GM23338 (cell line): ENCODE data around the gene BANK1. TPM values are rescaled to one million over a fixed set of nuclear protein-coding genes. Genes with fewer than 3 reads are reported as not detected.

Experiments
- ATAC-seq: fragments of 200-7000 bp; cut with Tn5 transposase; 3 replicates; pipeline ENCODE4 v1.9.1; 2020
- DNase-seq: peaks from one replicate; pipeline ENCODE4 v3.0.0-alpha.2; 2015; ENCODE audit warnings: low spot score
- H2AFZ ChIP-seq: fragments of 200-600 bp; sonication (generic); 2 replicates; pipeline ENCODE4 v1.8.0; 2016; ENCODE audit warnings: antibody characterized with exemption, mild to moderate bottlenecking, moderate library complexity
- H3F3A ChIP-seq: fragments of 200-600 bp; sonication (generic); replicated peaks from 2 replicates; pipeline ENCODE4 v1.8.0; 2017; ENCODE audit warnings: antibody characterized with exemption, mixed run types, low read depth
- H3K27ac ChIP-seq: fragments of 200-600 bp; sonication (generic); 2 replicates; pipeline ENCODE4 v1.6.1; 2016; ENCODE audit warnings: low read depth
- H3K27me3 ChIP-seq: fragments of 200-600 bp; sonication (generic); 2 replicates; pipeline ENCODE4 v1.8.0; 2016; ENCODE audit warnings: mild to moderate bottlenecking, mixed run types, moderate library complexity; ENCODE audit not compliant: insufficient read depth
- H3K36me3 ChIP-seq: fragments of 200-600 bp; sonication (generic); 2 replicates; pipeline ENCODE4 v1.8.0; 2016; ENCODE audit warnings: mild to moderate bottlenecking; ENCODE audit not compliant: insufficient read depth
- H3K4me1 ChIP-seq: fragments of 200-600 bp; sonication (generic); 2 replicates; pipeline ENCODE4 v1.8.0; 2016; ENCODE audit warnings: mild to moderate bottlenecking, moderate library complexity; ENCODE audit not compliant: insufficient read depth
- H3K4me2 ChIP-seq: fragments of 200-600 bp; sonication (generic); 2 replicates; pipeline ENCODE4 v1.7.1; 2017; ENCODE audit warnings: mixed run types
- H3K4me3 ChIP-seq: fragments of 200-600 bp; sonication (generic); 2 replicates; pipeline ENCODE4 v1.6.1; 2016; ENCODE audit warnings: mixed run types
- H3K79me2 ChIP-seq: fragments of 200-600 bp; sonication (generic); replicated peaks from 2 replicates; pipeline ENCODE4 v1.8.0; 2017; ENCODE audit warnings: mild to moderate bottlenecking; ENCODE audit not compliant: insufficient read depth
- H3K9me2 ChIP-seq: fragments of 200-600 bp; sonication (generic); 2 replicates; pipeline ENCODE4 v1.8.0; 2017; ENCODE audit not compliant: insufficient read depth
- H4K20me1 ChIP-seq: fragments of 200-600 bp; sonication (generic); replicated peaks from 2 replicates; pipeline ENCODE4 v1.8.0; 2017; ENCODE audit warnings: mild to moderate bottlenecking; ENCODE audit not compliant: insufficient read depth
- H3K27ac Mint-ChIP-seq: 2 replicates; pipeline ENCODE4 v1.8.0; 2020; ENCODE audit warnings: inconsistent platforms, mild to moderate bottlenecking, moderate library complexity, mixed read lengths
- H3K27me3 Mint-ChIP-seq: 3 replicates; pipeline ENCODE4 v1.8.0; 2022; ENCODE audit warnings: low read depth, mild to moderate bottlenecking, moderate library complexity, mixed read lengths, inconsistent platforms; ENCODE audit not compliant: insufficient read depth, poor library complexity
- H3K36me3 Mint-ChIP-seq: 3 replicates; pipeline ENCODE4 v1.8.0; 2021; ENCODE audit warnings: low read depth, mild to moderate bottlenecking, inconsistent platforms, moderate library complexity, mixed read lengths
- H3K4me1 Mint-ChIP-seq: 3 replicates; pipeline ENCODE4 v1.8.0; 2020; ENCODE audit warnings: mild to moderate bottlenecking, inconsistent platforms, mixed read lengths
- H3K4me3 Mint-ChIP-seq: 3 replicates; pipeline ENCODE4 v1.8.0; 2021; ENCODE audit warnings: moderate library complexity, mild to moderate bottlenecking, inconsistent platforms, mixed read lengths
- H3K9me3 Mint-ChIP-seq: 3 replicates; pipeline ENCODE4 v1.8.0; 2020; ENCODE audit warnings: moderate library complexity, mild to moderate bottlenecking, inconsistent platforms, mixed read lengths
- REST ChIP-seq: IDR thresholded peaks from one replicate; pipeline ENCODE4 v1.6.1; 2018; ENCODE audit warnings: antibody characterized with exemption; ENCODE audit not compliant: unreplicated experiment
- ZNF114 ChIP-seq: fragments of 250-450 bp; sonication (Bioruptor Pico); IDR thresholded peaks from 2 replicates; pipeline ENCODE4 v1.5.0; 2020; ENCODE audit warnings: mild to moderate bottlenecking, moderate library complexity
- polyA plus RNA-seq: library from polyadenylated mRNA; unstranded; fragments of >200 nt; fragmentation: Nextera tagmentation; extraction: Ambion mirVana; gene quantifications from 2 replicates; pipeline ENCODE4 v1.2.1, GENCODE V29; 2016
- total RNA-seq: library from RNA; depleted of rRNA; stranded (reverse); fragments of >200 nt; shearing (Covaris generic); gene quantifications from 2 replicates; pipeline ENCODE4 v1.2.3, GENCODE V29; 2014
- TF ChIP-seq, protein P1 (sequence below): fragments of 250-450 bp; sonication (Bioruptor Pico); IDR thresholded peaks from 2 replicates; pipeline ENCODE4 v1.5.0; 2020; ENCODE audit warnings: mild to moderate bottlenecking, moderate library complexity
- TF ChIP-seq, protein P2 (sequence below), 2 experiments: fragments of 200-600 bp in 1 of 2; sonication (generic) in 1 of 2; conservative IDR thresholded peaks; 2 replicates each; pipeline versions ENCODE4 v1.5.1 to v1.6.1; 2016 to 2017; ENCODE audit warnings: antibody characterized with exemption in 2 of 2, low read depth in 2 of 2, mild to moderate bottlenecking in 2 of 2, moderate library complexity in 1 of 2

BANK1 gene
- total and polyA plus RNA-seq, 2 experiments from 2014 or later: 0.86 to 0.87 TPM

GRCh38 chr4:101824500-101824899 is 34.0 kb downstream of the BANK1 start (continued):
- TF ChIP-seq REST: no peak

- no peaks in the 10 kb centered on the region for H4K20me1 ChIP-seq
- Mint-ChIP-seq H3K4me1 (no peaks in the 10 kb centered on the region), H3K27me3 (no peaks in the 10 kb centered on the region), H3K36me3 (no peaks in the 10 kb centered on the region), H3K9me3 (peaks cover 4% of the 10 kb centered on the region; the same call in 2 of the 3 replicates), H3K27ac (no peak overlapping the region), H3K4me3 (no peak overlapping the region)
- no peak for ATAC-seq
- no peak overlapping the region for H2AFZ ChIP-seq
- no peaks in the 10 kb centered on the region for H3K36me3 ChIP-seq
- TF ChIP-seq ZNF114 (CRISPR knock-in tag): no peak
- TF ChIP-seq, protein P1, sequence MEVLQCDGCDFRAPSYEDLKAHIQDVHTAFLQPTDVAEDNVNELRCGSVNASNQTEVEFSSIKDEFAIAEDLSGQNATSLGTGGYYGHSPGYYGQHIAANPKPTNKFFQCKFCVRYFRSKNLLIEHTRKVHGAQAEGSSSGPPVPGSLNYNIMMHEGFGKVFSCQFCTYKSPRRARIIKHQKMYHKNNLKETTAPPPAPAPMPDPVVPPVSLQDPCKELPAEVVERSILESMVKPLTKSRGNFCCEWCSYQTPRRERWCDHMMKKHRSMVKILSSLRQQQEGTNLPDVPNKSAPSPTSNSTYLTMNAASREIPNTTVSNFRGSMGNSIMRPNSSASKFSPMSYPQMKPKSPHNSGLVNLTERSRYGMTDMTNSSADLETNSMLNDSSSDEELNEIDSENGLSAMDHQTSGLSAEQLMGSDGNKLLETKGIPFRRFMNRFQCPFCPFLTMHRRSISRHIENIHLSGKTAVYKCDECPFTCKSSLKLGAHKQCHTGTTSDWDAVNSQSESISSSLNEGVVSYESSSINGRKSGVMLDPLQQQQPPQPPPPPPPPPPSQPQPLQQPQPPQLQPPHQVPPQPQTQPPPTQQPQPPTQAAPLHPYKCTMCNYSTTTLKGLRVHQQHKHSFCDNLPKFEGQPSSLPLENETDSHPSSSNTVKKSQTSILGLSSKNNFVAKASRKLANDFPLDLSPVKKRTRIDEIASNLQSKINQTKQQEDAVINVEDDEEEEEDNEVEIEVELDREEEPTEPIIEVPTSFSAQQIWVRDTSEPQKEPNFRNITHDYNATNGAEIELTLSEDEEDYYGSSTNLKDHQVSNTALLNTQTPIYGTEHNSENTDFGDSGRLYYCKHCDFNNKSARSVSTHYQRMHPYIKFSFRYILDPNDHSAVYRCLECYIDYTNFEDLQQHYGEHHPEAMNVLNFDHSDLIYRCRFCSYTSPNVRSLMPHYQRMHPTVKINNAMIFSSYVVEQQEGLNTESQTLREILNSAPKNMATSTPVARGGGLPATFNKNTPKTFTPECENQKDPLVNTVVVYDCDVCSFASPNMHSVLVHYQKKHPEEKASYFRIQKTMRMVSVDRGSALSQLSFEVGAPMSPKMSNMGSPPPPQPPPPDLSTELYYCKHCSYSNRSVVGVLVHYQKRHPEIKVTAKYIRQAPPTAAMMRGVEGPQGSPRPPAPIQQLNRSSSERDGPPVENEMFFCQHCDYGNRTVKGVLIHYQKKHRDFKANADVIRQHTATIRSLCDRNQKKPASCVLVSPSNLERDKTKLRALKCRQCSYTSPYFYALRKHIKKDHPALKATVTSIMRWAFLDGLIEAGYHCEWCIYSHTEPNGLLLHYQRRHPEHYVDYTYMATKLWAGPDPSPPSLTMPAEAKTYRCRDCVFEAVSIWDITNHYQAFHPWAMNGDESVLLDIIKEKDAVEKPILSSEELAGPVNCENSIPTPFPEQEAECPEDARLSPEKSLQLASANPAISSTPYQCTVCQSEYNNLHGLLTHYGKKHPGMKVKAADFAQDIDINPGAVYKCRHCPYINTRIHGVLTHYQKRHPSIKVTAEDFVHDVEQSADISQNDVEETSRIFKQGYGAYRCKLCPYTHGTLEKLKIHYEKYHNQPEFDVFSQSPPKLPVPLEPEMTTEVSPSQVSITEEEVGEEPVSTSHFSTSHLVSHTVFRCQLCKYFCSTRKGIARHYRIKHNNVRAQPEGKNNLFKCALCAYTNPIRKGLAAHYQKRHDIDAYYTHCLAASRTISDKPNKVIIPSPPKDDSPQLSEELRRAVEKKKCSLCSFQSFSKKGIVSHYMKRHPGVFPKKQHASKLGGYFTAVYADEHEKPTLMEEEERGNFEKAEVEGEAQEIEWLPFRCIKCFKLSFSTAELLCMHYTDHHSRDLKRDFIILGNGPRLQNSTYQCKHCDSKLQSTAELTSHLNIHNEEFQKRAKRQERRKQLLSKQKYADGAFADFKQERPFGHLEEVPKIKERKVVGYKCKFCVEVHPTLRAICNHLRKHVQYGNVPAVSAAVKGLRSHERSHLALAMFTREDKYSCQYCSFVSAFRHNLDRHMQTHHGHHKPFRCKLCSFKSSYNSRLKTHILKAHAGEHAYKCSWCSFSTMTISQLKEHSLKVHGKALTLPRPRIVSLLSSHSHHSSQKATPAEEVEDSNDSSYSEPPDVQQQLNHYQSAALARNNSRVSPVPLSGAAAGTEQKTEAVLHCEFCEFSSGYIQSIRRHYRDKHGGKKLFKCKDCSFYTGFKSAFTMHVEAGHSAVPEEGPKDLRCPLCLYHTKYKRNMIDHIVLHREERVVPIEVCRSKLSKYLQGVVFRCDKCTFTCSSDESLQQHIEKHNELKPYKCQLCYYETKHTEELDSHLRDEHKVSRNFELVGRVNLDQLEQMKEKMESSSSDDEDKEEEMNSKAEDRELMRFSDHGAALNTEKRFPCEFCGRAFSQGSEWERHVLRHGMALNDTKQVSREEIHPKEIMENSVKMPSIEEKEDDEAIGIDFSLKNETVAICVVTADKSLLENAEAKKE (CRISPR knock-in tag): no peak
- TF ChIP-seq, protein P2, sequence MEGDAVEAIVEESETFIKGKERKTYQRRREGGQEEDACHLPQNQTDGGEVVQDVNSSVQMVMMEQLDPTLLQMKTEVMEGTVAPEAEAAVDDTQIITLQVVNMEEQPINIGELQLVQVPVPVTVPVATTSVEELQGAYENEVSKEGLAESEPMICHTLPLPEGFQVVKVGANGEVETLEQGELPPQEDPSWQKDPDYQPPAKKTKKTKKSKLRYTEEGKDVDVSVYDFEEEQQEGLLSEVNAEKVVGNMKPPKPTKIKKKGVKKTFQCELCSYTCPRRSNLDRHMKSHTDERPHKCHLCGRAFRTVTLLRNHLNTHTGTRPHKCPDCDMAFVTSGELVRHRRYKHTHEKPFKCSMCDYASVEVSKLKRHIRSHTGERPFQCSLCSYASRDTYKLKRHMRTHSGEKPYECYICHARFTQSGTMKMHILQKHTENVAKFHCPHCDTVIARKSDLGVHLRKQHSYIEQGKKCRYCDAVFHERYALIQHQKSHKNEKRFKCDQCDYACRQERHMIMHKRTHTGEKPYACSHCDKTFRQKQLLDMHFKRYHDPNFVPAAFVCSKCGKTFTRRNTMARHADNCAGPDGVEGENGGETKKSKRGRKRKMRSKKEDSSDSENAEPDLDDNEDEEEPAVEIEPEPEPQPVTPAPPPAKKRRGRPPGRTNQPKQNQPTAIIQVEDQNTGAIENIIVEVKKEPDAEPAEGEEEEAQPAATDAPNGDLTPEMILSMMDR (conservative IDR thresholded peaks at IDR 0.05; ENCODE audit: low read depth in 2 of 2): no peak
- no peaks in the 10 kb centered on the region for H3K79me2 ChIP-seq
- H3K4me2 ChIP-seq: no peak overlapping the region
- no peak overlapping the region for H3K27ac ChIP-seq
- H3F3A ChIP-seq: no peaks in the 10 kb centered on the region
- no peaks in the 10 kb centered on the region for H3K27me3 ChIP-seq
- no peaks in the 10 kb centered on the region for H3K9me2 ChIP-seq
- DNase-seq: no peak
- no peak overlapping the region for H3K4me3 ChIP-seq
- H3K4me1 ChIP-seq: no peaks in the 10 kb centered on the region
Observed at GRCh38 chr4:101825953-101826352, 35.4 kb downstream of the BANK1 start.
